ENCODE measurements around the gene ADAT1.

ADAT1 gene

DNA sequence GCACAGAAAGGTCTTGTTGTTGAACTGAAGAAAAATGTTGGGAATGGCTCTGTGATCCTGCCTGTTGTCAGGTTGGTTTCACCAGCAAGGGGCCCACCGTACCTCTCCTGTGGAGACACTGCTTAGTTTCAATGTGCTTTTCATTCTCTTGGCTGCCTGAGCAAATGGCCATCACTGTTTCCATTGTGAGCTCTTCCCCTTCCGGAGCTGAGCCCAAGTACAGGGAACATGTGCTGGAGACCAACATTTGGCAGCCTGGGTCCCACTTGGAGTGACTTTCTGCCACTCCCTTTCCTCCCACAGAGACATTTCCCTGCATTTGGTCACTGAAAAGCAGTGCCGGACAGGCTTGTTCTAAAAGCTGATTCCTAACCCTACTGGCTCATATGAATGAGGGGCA lies 33.8 kb downstream of the ADAT1 start:
- no peak for DNase-seq (ENCODE audit: extremely low read depth, low read depth)
- TF ChIP-seq, protein P1, sequence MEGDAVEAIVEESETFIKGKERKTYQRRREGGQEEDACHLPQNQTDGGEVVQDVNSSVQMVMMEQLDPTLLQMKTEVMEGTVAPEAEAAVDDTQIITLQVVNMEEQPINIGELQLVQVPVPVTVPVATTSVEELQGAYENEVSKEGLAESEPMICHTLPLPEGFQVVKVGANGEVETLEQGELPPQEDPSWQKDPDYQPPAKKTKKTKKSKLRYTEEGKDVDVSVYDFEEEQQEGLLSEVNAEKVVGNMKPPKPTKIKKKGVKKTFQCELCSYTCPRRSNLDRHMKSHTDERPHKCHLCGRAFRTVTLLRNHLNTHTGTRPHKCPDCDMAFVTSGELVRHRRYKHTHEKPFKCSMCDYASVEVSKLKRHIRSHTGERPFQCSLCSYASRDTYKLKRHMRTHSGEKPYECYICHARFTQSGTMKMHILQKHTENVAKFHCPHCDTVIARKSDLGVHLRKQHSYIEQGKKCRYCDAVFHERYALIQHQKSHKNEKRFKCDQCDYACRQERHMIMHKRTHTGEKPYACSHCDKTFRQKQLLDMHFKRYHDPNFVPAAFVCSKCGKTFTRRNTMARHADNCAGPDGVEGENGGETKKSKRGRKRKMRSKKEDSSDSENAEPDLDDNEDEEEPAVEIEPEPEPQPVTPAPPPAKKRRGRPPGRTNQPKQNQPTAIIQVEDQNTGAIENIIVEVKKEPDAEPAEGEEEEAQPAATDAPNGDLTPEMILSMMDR (IDR thresholded peaks at IDR 0.05; ENCODE audit: low read depth, low read length): no peak

DNA sequence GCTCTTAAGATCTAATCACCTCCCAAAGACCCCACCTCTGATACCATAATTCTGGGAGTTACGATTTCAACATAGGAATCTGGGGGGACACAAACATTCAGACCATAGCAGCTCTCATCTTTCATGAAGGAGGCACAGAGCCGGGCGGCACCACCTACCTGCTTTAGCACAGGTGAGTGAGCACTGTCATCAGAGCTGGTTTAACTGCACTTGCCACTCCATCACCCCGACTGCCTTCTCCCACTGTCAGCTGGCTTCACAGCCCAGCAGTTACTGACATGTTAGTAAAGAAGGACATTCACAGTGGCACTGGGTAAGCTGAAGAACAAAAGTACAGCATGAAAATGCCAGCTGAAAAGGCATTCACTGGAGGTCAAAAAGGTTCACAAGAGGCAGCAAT lies 34.4 kb downstream of the ADAT1 start:
- DNase-seq (ENCODE audit: extremely low read depth, low read depth): no peak
- TF ChIP-seq, protein P1 (IDR thresholded peaks at IDR 0.05; ENCODE audit: low read depth, low read length): no peak

DNA sequence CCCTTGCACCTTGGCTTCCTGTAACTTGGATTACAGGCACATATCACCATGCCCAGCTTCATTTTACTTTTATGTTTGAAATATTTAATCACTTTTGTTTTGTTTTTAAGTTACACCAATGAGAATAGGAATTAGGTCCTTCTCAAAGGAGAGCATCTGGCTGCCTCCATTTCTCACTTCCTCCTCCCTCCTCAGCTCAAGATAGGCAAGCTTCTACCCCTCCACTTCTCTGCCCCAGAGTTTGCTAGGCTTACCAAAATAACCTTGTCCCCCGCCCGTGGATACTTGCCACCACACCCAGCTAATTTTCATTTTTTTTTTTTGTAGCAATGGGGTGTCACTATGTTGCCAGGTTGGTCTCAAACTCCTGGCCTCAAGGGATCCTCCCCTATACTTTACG lies 39.0 kb downstream of the ADAT1 start:
- no peak for DNase-seq (ENCODE audit: extremely low read depth, low read depth)

DNA sequence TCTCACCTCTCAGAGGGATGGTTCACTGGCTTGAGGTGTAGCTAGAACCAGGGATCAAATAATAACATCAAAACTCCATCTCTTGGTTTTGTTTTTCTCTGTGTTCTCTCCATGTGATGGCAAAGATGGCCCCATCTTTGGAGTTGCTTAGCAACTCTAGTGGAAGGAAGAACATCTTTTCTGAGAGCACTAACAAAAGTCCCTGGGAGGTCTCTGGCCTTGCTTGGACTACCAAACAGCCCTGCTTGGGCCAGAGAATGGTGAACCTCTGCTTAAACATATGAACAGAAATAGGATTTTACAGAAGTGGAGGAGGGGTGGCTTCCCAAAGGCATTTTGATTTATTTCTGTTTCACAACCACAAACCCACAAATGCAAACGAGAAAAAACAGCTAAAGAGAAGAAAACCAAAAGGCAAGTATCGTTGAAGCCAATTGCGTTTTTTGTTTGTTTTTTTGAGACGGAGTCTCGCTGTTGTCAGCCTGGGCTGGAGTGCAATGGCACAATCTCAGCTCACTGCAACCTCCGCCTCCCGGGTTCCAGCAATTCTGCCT lies 43.7 kb downstream of the ADAT1 start:
- no peak for DNase-seq (ENCODE audit: extremely low read depth, low read depth)
- TF ChIP-seq, protein P1 (IDR thresholded peaks at IDR 0.05; ENCODE audit: low read depth, low read length): no peak

More for the DNA sequence above, 39.0 kb downstream of the ADAT1 start:
- TF ChIP-seq, protein P1 (IDR thresholded peaks at IDR 0.05; ENCODE audit: low read depth, low read length): no peak

DNA sequence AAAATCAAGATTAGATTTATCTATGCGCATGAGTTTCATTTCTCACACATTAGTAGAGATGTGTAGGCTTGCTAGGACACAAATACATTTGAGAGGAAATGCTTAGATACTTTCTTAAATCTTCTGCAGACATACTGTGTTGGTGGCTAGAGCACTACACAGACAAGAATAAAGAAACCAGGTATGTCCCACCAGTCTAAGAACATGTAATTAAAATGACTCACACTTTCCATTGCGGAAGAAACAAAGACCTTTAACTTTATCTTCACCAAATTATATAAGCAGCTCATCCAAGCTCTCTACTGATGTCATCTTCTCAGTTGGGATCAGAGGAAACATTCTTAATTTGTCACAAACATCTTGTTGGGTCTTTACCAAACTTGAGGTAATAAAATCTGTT lies 44.4 kb downstream of the ADAT1 start:
- no peak for DNase-seq (ENCODE audit: extremely low read depth, low read depth)
- TF ChIP-seq, protein P1 (IDR thresholded peaks at IDR 0.05; ENCODE audit: low read depth, low read length): no peak

DNA sequence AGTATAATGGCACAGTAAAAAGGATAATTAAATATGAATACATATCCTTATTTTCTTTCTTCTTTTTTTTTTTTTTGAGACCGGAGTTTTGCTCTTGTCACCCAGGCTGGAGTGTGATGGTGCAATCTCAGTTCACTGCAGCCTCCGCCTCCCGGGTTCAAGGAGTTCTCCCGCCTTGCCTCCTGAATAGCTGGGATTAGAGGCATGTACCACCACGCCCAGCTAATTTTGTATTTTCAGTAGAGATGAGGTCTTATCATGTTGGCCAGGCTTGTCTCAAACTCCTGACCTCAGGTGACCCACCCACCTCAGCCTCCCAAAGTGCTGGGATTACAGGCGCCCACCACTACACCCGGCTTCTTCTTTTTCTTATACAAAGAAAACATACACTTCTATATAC lies 44.9 kb downstream of the ADAT1 start:
- TF ChIP-seq, protein P1 (IDR thresholded peaks at IDR 0.05; ENCODE audit: low read depth, low read length): no peak
- no peak for DNase-seq (ENCODE audit: extremely low read depth, low read depth)

DNA sequence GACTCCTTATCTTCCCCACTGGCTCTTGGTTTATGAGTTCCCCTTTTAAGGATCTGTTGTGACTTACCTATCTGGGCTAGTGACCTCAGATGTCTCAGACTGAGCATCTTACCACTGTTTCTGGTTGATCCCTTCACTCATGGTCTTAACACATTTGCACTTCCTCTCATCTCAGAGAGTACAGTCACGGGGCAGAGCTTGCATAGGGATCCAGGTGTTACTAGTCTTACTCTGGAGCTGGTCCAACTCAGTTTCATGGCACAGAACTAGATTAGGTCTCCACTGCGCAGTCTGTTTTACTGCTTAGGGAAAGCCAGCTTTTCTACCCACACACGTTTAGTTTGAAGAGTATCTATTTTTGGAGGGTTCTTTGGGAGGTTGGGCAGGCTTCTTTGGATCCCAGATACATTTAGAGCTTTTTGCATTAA lies 46.7 kb downstream of the ADAT1 start:
- TF ChIP-seq, protein P1 (IDR thresholded peaks at IDR 0.05; ENCODE audit: low read depth, low read length): no peak
- DNase-seq (ENCODE audit: extremely low read depth, low read depth): no peak

Data from AG09319 (cell line).